Measurements from ENCODE around the gene DACH2. TPM values are rescaled to one million over a fixed set of nuclear protein-coding genes. Genes with fewer than 3 reads are reported as not detected.

The DACH2 gene
- polyA plus RNA-seq, 2 donors, result 0.01 to 0.04 TPM

DNA sequence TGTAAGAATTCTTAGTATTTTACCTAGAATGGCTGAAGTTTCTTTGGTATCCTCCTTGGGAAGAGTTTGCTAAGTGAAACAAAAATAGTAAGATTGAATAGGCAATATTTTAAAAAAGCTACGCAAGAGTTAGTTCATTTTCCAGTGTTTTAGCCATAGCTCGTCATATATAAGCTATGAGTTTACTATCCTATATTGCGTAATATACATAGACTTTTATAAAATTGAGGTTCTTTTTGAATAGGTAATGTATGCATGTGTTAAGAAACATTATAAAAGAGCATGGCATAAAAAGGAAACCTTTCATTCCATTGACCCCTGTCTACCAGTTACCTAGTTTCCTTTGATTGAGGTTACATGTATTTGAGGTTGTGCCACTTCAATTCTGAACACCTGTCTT, 67.0 kb downstream of the DACH2 start:
- Histone ChIP-seq H3K27me3 (ENCODE audit: control insufficient read depth in 1 of 2, insufficient read depth in 2 of 2, low read length in 2 of 2) (no peaks in the 10 kb centered on the region), H3K4me1 (ENCODE audit: control insufficient read depth in 2 of 2, insufficient read depth in 2 of 2, low read length in 1 of 2) (no peaks in the 10 kb centered on the region), H3K9me3 (ENCODE audit: control insufficient read depth in 2 of 2, insufficient read depth in 1 of 2, low read depth in 1 of 2, low read length in 1 of 2) (no peaks in the 10 kb centered on the region), H3K36me3 (ENCODE audit: control insufficient read depth in 2 of 2, insufficient read depth in 2 of 2, low read length in 1 of 2) (no peaks in the 10 kb centered on the region), H3K27ac (ENCODE audit: low read depth in 2 of 2, low read length in 1 of 2) (no peak overlapping the region), H3K4me3 (ENCODE audit: low read depth in 1 of 2, low read length in 2 of 2) (no peak overlapping the region)
- WGBS, 2 donors, result 82 to 87% methylated on average over 3 of the region's 3 CpGs

DNA sequence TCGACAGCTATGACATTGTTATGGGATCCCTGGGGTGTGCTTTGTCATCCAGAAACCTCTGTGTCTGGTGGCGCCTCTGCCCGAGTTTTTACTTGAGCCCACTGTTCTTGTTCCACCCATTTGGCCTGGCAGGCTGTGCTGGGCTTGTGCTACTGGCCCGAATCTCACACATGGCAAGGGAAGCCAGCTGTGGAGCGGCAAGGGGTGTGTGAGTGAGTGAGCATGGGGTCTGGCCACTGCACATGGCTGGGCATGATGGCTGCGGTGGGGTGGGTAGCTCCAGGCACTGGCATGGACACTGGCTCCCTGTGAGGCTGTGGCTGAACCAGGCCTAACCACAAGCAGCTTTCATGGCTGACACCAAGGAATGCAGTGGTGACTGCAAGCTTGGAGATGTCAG, 89.2 kb downstream of the DACH2 start:
- Histone ChIP-seq H3K27ac (ENCODE audit: low read depth in 2 of 2, low read length in 1 of 2) (no peak overlapping the region), H3K27me3 (ENCODE audit: control insufficient read depth in 1 of 2, insufficient read depth in 2 of 2, low read length in 2 of 2) (no peaks in the 10 kb centered on the region), H3K36me3 (ENCODE audit: control insufficient read depth in 2 of 2, insufficient read depth in 2 of 2, low read length in 1 of 2) (no peaks in the 10 kb centered on the region), H3K4me1 (ENCODE audit: control insufficient read depth in 2 of 2, insufficient read depth in 2 of 2, low read length in 1 of 2) (no peaks in the 10 kb centered on the region), H3K9me3 (ENCODE audit: control insufficient read depth in 2 of 2, insufficient read depth in 1 of 2, low read depth in 1 of 2, low read length in 1 of 2) (peaks cover 2 to 9% of the 10 kb centered on the region in 2 donors), H3K4me3 (ENCODE audit: low read depth in 1 of 2, low read length in 2 of 2) (no peak overlapping the region)
- 70 to 82% methylated on average over 6 of the region's 6 CpGs for WGBS, 2 donors

- no peak overlapping the region for H3K4me3 ChIP-seq (ENCODE audit: low read depth in 1 of 2, low read length in 2 of 2)
- WGBS, 2 donors, result 93 to 100% methylated on average over 1 of the region's 1 CpG
- H3K9me3 ChIP-seq (ENCODE audit: control insufficient read depth in 2 of 2, insufficient read depth in 1 of 2, low read depth in 1 of 2, low read length in 1 of 2), result peaks cover 4 to 9% of the 10 kb centered on the region in 2 donors
- H3K27me3 ChIP-seq (ENCODE audit: control insufficient read depth in 1 of 2, insufficient read depth in 2 of 2, low read length in 2 of 2), result no peaks in the 10 kb centered on the region
- H3K4me1 ChIP-seq (ENCODE audit: control insufficient read depth in 2 of 2, insufficient read depth in 2 of 2, low read length in 1 of 2), result no peaks in the 10 kb centered on the region
- H3K27ac ChIP-seq (ENCODE audit: low read depth in 2 of 2, low read length in 1 of 2), result no peak overlapping the region
- no peaks in the 10 kb centered on the region for H3K36me3 ChIP-seq (ENCODE audit: control insufficient read depth in 2 of 2, insufficient read depth in 2 of 2, low read length in 1 of 2)
Observed at GRCh38 chrX:86241547-86241946, 93.3 kb downstream of the DACH2 start.

DNA sequence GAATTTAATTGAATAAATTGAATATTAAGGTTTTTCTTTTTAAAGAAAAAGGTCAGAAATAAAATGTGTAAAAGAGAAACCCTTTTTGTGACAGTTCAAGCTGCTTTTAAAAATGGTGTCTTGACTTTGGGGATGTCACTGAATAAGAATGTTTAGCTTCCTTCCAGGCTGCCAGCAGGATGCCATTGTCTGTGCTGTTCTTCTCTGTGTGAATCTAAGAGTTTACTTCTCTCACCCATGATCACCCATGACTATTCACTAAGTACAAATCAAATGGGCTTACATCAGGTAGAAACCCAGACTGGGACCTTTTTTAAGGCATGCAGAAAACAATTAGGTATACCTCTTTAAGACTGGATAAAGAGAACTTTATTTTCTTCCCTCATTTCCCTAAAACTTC, 115.3 kb downstream of the DACH2 start:
- no peaks in the 10 kb centered on the region for H3K4me1 ChIP-seq (ENCODE audit: control insufficient read depth in 2 of 2, insufficient read depth in 2 of 2, low read length in 1 of 2)
- H3K36me3 ChIP-seq (ENCODE audit: control insufficient read depth in 2 of 2, insufficient read depth in 2 of 2, low read length in 1 of 2), result no peaks in the 10 kb centered on the region
- H3K27me3 ChIP-seq (ENCODE audit: control insufficient read depth in 1 of 2, insufficient read depth in 2 of 2, low read length in 2 of 2), result no peaks in the 10 kb centered on the region
- H3K27ac ChIP-seq (ENCODE audit: low read depth in 2 of 2, low read length in 1 of 2), result no peak overlapping the region
- H3K4me3 ChIP-seq (ENCODE audit: low read depth in 1 of 2, low read length in 2 of 2), result no peak overlapping the region
- no peaks in the 10 kb centered on the region for H3K9me3 ChIP-seq (ENCODE audit: control insufficient read depth in 2 of 2, insufficient read depth in 1 of 2, low read depth in 1 of 2, low read length in 1 of 2)

DNA sequence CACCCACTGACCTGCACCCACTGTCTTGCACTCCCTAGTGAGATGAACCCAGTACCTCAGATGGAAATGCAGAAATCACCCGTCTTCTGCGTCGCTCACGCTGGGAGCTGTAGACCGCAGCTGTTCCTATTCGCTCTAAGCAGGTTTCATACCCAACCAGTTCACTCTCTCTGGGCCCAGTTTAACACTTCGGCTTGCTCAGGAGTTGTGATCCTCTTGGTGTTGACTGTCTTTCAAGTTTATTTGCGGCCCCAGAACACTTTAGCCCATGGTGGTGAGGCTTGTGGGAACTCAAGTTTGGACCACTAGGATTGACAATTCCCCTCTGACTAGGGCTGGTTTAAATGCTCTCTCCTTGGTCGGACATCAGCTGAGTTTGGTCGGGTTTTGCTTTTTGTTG, 147.0 kb downstream of the DACH2 start:
- Histone ChIP-seq H3K27me3 (ENCODE audit: control insufficient read depth in 1 of 2, insufficient read depth in 2 of 2, low read length in 2 of 2) (no peaks in the 10 kb centered on the region), H3K36me3 (ENCODE audit: control insufficient read depth in 2 of 2, insufficient read depth in 2 of 2, low read length in 1 of 2) (no peaks in the 10 kb centered on the region), H3K4me1 (ENCODE audit: control insufficient read depth in 2 of 2, insufficient read depth in 2 of 2, low read length in 1 of 2) (no peaks in the 10 kb centered on the region), H3K27ac (ENCODE audit: low read depth in 2 of 2, low read length in 1 of 2) (no peak overlapping the region), H3K4me3 (ENCODE audit: low read depth in 1 of 2, low read length in 2 of 2) (no peak overlapping the region), H3K9me3 (ENCODE audit: control insufficient read depth in 2 of 2, insufficient read depth in 1 of 2, low read depth in 1 of 2, low read length in 1 of 2) (no peaks in the 10 kb centered on the region)
- WGBS, 2 donors, result 69 to 95% methylated on average over 10 of the region's 10 CpGs

DNA sequence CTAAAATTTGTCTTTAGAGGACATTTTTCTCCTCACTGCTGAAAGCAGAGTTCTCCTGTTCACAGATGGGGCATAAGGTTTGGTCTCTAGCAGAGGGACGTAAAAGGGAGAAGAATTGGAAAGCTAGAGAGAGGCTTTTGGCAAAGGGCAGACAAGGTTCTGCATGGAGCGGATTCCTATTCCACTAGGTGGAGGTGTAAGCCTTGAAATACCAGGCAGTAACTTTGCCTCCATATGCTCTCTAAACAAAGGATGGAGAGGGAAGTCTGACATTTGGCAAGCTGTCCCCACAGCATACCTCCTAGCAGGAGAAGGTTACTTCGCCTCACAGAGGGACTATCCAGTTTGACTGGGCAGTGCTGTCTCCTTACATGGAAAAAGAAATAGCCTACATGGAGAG, 174.7 kb downstream of the DACH2 start:
- H3K4me3 ChIP-seq (ENCODE audit: low read depth in 1 of 2, low read length in 2 of 2), result no peak overlapping the region
- H3K36me3 ChIP-seq (ENCODE audit: control insufficient read depth in 2 of 2, insufficient read depth in 2 of 2, low read length in 1 of 2), result no peaks in the 10 kb centered on the region
- H3K9me3 ChIP-seq (ENCODE audit: control insufficient read depth in 2 of 2, insufficient read depth in 1 of 2, low read depth in 1 of 2, low read length in 1 of 2), result peaks cover 0 to 3% of the 10 kb centered on the region in 2 donors
- H3K4me1 ChIP-seq (ENCODE audit: control insufficient read depth in 2 of 2, insufficient read depth in 2 of 2, low read length in 1 of 2), result no peaks in the 10 kb centered on the region
- no peaks in the 10 kb centered on the region for H3K27me3 ChIP-seq (ENCODE audit: control insufficient read depth in 1 of 2, insufficient read depth in 2 of 2, low read length in 2 of 2)
- no peak overlapping the region for H3K27ac ChIP-seq (ENCODE audit: low read depth in 2 of 2, low read length in 1 of 2)
- 86 to 89% methylated on average over 3 of the region's 3 CpGs for WGBS, 2 donors

DNA sequence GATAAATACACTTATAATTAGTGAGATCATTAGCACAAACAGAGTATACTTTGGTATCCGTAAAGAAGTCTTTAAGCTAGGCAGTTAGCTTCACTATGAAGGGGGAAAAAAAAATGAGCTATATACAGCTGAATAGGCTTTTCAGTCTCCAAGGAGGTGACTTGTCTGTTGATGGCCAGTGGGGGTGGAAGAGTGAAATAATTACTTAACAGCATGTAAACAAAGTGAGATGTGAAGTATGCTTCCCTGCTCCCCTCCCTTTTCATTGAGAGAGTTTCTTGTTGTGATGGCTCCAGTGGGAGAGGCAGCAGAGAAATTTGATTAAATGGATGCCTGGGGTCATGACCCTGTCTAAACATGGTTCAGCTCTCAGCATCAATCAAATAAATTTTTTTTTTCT, 180.9 kb downstream of the DACH2 start:
- WGBS, 2 donors, result 54 to 74% methylated on average over 1 of the region's 1 CpG
- H3K27me3 ChIP-seq (ENCODE audit: control insufficient read depth in 1 of 2, insufficient read depth in 2 of 2, low read length in 2 of 2), result no peaks in the 10 kb centered on the region
- H3K9me3 ChIP-seq (ENCODE audit: control insufficient read depth in 2 of 2, insufficient read depth in 1 of 2, low read depth in 1 of 2, low read length in 1 of 2), result no peaks in the 10 kb centered on the region
- H3K4me1 ChIP-seq (ENCODE audit: control insufficient read depth in 2 of 2, insufficient read depth in 2 of 2, low read length in 1 of 2), result no peaks in the 10 kb centered on the region
- H3K4me3 ChIP-seq (ENCODE audit: low read depth in 1 of 2, low read length in 2 of 2), result no peak overlapping the region
- H3K36me3 ChIP-seq (ENCODE audit: control insufficient read depth in 2 of 2, insufficient read depth in 2 of 2, low read length in 1 of 2), result no peaks in the 10 kb centered on the region
- no peak overlapping the region for H3K27ac ChIP-seq (ENCODE audit: low read depth in 2 of 2, low read length in 1 of 2)

- WGBS, 2 donors, result 46 to 61% methylated on average over 4 of the region's 4 CpGs
- Histone ChIP-seq H3K9me3 (ENCODE audit: control insufficient read depth in 2 of 2, insufficient read depth in 1 of 2, low read depth in 1 of 2, low read length in 1 of 2) (no peaks in the 10 kb centered on the region), H3K27ac (ENCODE audit: low read depth in 2 of 2, low read length in 1 of 2) (no peak overlapping the region), H3K36me3 (ENCODE audit: control insufficient read depth in 2 of 2, insufficient read depth in 2 of 2, low read length in 1 of 2) (no peaks in the 10 kb centered on the region), H3K27me3 (ENCODE audit: control insufficient read depth in 1 of 2, insufficient read depth in 2 of 2, low read length in 2 of 2) (no peaks in the 10 kb centered on the region), H3K4me1 (ENCODE audit: control insufficient read depth in 2 of 2, insufficient read depth in 2 of 2, low read length in 1 of 2) (no peaks in the 10 kb centered on the region), H3K4me3 (ENCODE audit: low read depth in 1 of 2, low read length in 2 of 2) (no peak overlapping the region)
Observed at GRCh38 chrX:86348669-86349068, 200.4 kb downstream of the DACH2 start.

GRCh38 chrX:86349115-86349514, 200.9 kb downstream of the DACH2 start:
- Histone ChIP-seq H3K4me3 (ENCODE audit: low read depth in 1 of 2, low read length in 2 of 2) (no peak overlapping the region), H3K9me3 (ENCODE audit: control insufficient read depth in 2 of 2, insufficient read depth in 1 of 2, low read depth in 1 of 2, low read length in 1 of 2) (no peaks in the 10 kb centered on the region), H3K27ac (ENCODE audit: low read depth in 2 of 2, low read length in 1 of 2) (no peak overlapping the region), H3K4me1 (ENCODE audit: control insufficient read depth in 2 of 2, insufficient read depth in 2 of 2, low read length in 1 of 2) (no peaks in the 10 kb centered on the region), H3K36me3 (ENCODE audit: control insufficient read depth in 2 of 2, insufficient read depth in 2 of 2, low read length in 1 of 2) (no peaks in the 10 kb centered on the region), H3K27me3 (ENCODE audit: control insufficient read depth in 1 of 2, insufficient read depth in 2 of 2, low read length in 2 of 2) (no peaks in the 10 kb centered on the region)
- WGBS, 2 donors, result 75 to 94% methylated on average over 11 of the region's 11 CpGs

DNA sequence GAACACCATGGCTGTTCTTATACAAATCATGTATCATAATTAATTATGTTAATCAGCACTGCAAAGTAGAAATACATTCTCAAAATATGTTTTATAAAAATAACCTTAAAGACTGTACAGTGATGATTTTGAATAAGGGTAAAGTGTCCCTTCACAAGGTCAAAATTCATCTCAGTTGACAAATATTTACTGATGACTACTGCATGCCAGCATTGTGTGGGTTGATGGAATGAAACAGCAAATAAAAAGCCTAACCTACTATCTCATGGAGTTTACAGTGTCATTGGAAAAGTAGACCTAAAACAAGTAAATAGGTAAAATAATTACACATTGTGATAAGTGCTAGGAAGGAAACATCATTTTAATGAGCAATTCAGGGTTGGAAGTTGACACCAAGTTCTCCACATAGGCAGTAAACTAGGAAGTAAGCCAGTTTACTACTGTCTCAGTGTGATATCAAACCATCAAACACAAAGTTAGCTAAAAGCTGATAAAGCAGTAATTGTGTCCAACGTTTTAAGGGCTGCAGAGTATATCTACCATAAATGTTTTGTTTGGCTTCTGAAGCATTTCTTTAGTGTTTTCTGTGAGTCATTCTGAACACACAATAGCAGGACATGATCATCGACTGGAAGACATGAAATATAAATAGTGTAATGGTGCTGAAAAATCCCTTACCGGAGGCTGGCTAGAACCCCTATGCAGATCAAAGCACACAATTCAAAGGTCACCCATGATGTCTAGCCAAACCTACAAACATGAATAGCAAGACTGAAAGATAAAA, 221.8 kb downstream of the DACH2 start:
- Histone ChIP-seq H3K27me3 (ENCODE audit: control insufficient read depth in 1 of 2, insufficient read depth in 2 of 2, low read length in 2 of 2) (no peaks in the 10 kb centered on the region), H3K36me3 (ENCODE audit: control insufficient read depth in 2 of 2, insufficient read depth in 2 of 2, low read length in 1 of 2) (no peaks in the 10 kb centered on the region), H3K4me3 (ENCODE audit: low read depth in 1 of 2, low read length in 2 of 2) (no peak overlapping the region), H3K27ac (ENCODE audit: low read depth in 2 of 2, low read length in 1 of 2) (no peak overlapping the region), H3K9me3 (ENCODE audit: control insufficient read depth in 2 of 2, insufficient read depth in 1 of 2, low read depth in 1 of 2, low read length in 1 of 2) (no peaks in the 10 kb centered on the region), H3K4me1 (ENCODE audit: control insufficient read depth in 2 of 2, insufficient read depth in 2 of 2, low read length in 1 of 2) (no peaks in the 10 kb centered on the region)
- 12 to 20% methylated on average over 3 of the region's 3 CpGs for WGBS, 2 donors

Data from esophagus (tissue), 2 donors.